Frontal cortex (tissue), 4 donors: ENCODE results near the gene PRKRA. TPM values are rescaled to one million over a fixed set of nuclear protein-coding genes. Genes with fewer than 3 reads are reported as not detected.
A peak's percentile ranks its signal among the peaks of the same experiment; 100 is the strongest.
"Not testable (repeated sequence)": the region's sequence is repeated elsewhere in the genome, so short reads cannot be mapped to it uniquely, and the experiment has no call there.

ENCODE experiments used
- DNase-seq, 2 donors: peaks; one replicate each; pipeline ENCODE4 v3.0.0; 2012; ENCODE audit warnings: low spot score in 2 of 2
- FAIRE-seq: peaks from 2 replicates; lab custom pipeline; 2012; peaks lifted over from hg19 to GRCh38; lab: Jason Lieb, UNC
- total RNA-seq: library from RNA; depleted of rRNA; stranded (reverse); fragments of >200 nt; gene quantifications from one replicate; pipeline ENCODE4 v1.2.3, GENCODE V29; 2014
- donor health status: control.
- donor health status: control.
- donor health status: control.

PRKRA gene
- total RNA-seq, 1 donor from 2014 or later = 64.8 TPM

DNA sequence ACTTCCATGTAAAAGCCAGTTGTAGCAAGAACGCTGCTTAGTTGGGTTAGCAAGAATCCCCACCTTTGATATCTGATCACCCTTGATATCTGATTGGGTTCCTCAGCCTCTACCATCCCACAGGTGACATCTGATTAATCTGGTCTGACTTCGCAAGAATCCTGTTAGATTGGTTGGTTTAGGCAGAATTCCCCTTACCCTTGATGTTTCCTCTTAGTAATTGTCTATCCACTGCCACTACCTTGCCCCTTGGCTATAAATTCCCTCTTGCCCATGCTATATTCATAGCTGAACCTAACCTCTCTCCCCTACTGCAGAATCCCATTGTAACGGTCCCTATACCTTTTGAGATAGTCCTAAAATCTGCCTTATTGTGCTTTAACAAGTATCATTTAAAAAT, 33.1 kb downstream of the PRKRA start:
- FAIRE-seq (no peak), DNase-seq (no peak)

DNA sequence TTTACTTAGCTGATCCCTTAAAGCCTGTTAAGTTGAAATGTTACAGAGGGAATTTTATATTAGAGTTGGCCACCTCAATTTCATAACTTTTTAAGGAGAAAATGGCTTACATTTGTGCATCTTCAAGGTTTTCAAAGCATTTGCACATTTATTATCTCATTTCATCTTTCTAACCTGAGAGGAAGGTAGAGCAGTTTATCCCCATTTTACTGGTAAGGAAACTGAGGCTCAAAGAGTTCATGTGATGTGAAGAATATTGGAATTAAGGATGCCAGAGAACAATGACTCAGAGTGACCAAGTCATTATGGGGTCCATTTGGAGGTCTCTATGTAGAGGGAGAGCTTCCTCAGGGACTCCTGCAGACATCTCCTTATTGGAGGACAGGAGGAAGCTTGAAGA, 35.0 kb downstream of the PRKRA start:
- FAIRE-seq (no peak), DNase-seq (no peak)

DNA sequence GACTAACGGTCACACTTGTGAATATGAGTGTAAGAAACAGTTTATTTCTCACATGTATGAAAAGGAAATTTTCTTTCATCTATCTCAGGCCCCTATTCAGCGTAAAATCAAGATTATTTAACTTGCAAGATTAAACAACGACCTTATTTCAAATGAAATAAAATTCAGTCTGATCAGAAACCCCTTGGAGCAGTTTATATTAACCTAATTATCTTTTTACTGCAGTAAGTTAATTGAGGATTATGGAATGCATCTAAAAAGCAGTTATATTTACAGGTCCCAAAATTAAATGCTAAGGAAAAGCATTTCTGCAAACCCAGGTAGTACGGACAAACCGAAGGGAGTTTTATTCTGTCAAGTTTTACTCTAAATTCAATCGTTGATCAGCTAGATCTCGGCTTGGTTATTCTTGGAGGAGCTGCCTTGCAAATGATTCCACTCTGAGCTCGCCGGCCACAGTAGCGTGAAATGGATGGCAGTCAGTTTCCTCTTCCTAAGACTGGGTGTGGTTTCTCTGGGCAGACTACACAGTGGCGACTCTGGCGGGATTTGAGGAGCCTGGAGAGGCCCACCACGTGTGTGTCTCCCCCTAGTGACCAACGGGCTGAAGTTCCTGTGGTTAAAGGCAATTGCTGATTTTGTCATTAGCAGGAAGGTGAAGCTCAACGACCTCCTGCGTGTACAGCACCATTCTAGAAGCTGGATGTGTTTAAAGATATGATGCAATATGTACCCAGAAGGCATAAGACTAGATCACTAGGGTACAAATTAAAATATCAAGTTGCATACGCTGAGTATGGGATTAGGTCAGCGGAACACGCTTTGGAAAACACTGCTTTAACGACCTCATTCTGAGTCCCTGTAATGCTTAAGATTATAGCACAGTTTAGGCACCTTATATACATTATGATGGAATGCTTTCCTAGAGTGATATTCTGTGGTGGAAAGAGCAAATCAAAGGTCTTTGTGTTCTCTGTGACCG, 36.4 kb downstream of the PRKRA start:
- FAIRE-seq (no peak), DNase-seq (peak; percentile 50 to 66)

DNA sequence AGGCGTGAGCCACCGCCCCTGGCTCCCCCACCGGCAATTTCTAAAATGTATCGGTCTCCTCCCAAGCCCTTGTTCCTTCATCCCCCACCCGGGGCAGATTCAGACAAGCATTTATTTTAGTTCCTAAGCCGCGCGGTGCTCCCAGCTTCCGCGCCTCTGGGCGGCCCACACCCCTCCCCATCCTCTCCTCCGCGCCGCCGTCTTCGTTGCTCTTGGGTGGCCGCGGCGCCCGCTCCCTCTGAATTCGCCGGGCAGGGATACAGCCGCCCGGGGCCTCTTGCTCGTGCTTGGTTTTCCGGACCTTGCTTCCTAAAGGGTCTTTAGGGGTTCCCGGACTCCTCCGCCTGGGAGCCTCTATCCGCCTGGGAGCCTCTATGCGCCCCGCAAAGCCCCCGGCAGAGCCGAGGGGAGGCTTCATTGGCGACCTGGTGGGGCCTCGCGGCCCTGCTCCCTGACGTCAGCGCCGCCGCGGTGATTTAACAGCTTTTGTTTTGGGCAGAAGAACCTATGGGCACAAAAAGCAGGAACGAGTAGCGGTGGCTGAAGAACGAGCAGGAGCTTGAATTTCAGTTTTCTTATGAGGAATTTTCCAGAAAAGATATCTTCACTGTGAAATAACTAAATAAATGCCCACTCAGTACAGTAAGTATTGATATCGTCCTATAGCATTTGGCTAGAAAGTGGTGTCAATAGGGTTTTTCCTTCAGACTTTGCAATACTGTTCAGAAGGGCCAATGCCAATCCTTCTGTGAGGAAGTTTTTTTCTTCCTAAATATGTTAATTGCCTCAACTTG, 37.3 kb downstream of the PRKRA start:
- FAIRE-seq (no peak), DNase-seq (peak; percentile 19 to 37)

DNA sequence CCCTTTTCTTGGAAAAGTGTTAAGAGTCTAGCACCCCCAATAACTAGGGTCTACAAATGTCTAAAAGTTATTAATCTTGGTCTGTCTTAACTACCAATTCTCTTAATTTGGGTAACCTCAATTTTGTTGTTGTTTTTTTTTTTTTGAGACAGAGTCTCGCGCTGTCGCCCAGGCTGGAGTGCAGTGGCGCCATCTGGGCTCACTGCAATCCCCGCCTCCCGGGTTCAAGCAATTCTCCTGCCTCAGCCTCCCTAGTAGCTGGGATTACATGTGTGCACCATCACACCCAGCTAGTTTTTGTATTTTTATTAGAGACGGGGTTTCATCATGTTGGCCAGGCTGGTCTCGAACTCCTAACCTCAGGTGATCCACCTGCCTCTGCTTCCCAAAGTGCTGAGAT, 38.5 kb downstream of the PRKRA start:
- FAIRE-seq, DNase-seq: not testable (repeated sequence)

DNA sequence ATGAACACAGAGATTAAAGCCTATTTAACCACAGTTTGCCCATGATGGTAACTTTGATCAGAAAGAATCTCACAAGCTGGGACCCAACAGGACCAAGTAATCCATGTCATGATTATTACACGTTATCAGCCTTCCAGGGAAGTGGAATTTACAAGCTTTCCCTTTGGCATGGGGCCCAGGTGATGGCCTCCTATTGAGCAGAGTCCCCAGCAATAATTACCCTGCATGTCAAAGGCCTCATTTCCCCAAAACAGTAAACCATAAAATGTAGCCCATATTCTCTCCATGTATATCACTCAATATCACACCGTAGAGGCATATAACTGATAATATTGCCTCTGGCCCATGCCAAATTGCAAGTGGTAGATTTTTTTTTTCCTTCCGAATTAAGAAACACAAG, 38.9 kb downstream of the PRKRA start:
- no peak for FAIRE-seq

DNA sequence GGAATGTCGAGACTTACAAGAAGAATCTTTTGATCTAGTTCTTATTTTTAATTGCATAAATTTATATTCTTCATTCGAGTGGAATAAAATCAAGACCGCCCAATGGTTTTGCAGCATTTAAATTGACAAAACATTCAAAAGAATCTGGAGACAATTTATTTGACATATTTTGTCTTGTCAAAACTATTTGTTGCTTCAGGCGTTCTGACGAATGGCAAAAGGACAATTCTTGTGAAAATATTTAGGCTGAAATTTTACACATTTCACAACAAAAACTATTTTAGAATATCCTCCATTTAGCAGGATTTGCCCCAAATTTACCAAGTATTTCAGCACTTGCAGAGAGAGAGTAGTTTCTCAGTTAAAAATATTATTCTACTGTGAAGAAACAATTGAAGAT, 41.7 kb downstream of the PRKRA start:
- FAIRE-seq = no peak
- DNase-seq = no peak

More for the DNA sequence above, 38.9 kb downstream of the PRKRA start:
- no peak for DNase-seq

DNA sequence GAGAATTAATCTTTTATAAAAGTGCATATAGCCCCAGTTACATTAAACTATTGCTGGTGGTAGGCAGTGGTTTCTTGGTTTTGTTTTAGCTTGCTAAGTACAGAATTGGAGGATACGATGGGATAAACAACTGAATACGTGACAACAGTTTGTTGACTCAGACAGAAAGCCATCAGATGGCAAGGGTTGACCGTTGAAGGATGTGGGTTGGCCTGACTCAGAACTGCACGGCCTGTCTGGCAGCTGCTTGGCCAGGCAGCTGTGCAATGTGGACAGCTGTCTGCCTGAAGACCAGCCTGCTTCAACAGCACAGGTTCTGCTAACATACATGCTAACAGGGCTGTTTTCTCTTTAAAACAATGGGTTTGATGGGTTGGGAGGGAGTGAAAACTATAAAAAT, 46.6 kb downstream of the PRKRA start:
- FAIRE-seq (no peak), DNase-seq (peak in 1 of 2 donors; percentile 7)

DNA sequence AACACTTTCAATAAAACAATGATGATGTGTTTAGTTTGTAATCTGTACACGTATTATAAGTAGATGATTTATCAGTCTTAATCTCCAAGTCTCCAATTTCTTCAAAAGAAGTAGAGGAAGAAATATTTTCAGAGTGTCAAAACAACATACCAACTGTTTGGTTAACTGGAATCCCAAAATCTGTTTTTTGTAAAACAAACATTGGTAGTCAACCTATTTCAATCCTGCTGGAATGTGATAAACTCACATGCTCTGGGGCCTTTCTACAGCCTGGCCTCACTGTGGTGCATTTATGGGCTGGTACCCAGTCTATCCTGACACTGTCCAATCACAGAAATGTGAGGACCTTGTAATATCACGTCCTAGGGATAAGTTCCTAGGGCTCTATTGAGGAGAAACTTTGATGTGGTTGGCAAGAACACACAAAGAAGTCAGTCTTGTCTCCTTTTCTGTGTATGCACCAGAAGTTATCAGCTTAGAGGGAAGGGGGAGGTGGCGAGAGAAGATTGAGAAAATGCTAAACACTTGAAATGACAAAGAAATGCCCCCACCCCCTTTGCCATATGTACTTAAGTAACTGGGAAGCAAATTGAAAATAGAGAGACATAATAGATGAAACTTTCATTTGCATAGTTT, 47.2 kb downstream of the PRKRA start:
- no peak for FAIRE-seq
- DNase-seq = no peak

DNA sequence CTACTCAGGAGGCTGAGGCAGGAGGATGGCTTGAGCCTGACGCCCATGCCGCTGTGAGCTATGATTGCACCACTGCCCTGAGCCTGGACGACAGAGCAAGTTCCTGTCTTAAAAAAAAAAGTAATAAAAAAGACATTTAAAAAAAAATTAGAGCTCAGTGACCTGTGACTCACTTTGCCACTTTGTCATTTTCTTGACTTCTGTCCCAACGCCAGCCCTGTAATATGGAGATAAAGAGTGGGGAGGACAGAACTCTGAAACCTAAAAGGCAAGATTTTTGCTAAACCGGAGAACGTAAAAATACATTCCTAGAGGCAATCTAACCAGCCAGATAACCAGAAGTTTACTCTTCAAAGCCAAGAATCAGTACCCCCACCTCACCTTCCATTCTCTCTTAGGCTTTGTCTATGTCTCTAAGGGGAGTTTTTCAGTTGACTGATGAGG, 49.0 kb downstream of the PRKRA start:
- FAIRE-seq (no peak), DNase-seq (no peak)

DNA sequence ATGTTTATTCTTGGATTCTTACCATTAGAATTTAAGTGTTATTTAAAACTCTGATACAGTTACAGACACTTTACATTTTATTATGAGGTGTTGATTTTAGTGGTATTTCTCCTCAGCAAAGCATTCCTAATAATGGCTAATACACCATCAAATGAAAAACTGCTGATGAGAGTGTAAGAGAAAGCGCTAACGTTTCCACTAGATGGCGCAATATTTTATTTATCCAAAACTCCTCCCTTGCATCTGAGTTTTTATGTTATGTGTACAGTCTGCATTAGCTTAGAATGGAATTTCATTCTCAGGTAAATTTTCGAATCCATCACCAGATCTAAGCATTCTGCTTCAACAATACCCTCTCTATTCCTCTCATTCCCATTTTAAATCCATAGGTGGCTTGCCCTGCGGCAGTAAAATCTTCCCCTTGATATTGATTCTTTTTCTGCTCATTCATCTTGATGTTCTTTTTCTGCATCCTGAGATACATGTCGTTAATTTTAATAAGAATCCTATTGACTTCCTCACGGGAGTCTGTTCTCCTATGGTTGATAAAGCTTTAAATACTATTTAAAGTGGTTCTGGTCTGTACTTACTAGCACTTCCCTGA, 53.9 kb downstream of the PRKRA start:
- FAIRE-seq (peak; percentile 81), DNase-seq (peak in 1 of 2 donors; percentile 11)

DNA sequence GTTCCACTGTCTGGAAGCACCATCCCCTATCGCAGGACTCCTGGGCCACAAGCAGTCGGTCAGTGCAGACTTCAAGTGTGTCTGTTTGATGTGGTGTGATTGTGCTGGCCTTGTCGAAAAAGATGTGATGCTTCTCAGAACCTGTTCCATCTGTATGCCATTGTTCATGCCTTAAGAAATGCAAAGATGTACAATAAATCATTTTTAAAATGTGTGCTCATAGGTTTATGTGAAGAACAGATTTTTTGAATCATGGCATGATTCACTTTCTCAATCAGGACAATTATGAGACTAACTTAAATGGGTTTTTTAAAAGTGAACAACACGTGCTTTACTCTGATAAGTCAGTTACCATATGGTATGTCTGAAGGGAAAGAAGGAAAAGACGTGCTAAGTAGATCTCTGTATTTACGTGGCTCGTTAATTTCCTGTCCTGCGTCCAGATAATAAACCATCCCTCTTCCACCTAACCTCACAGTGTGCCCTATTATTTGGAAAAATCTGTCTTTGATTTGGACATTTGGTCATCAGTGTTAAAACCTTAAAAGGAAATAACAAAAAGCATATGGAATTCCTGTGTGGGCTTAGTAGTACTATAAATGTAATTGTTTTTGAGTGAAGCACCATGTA, 54.9 kb downstream of the PRKRA start:
- FAIRE-seq = no peak
- DNase-seq = no peak

DNA sequence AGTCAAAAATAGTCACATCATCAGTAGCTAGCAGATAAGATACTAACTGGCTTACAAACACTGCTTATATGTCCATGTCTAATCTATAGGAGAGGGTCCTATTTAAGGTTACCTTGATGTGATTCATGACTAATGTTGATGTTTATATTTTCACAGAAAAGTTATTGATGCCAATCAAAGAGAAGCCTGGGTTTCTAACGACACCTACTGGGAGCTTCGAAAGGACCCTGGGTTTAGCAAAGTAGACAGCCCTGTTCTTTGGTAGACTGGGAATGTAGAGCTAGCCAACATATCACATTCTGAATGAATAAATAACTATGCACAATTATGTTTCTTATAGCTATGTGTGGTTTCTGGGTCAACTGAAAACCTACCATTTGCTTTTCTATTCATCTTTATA, 55.7 kb downstream of the PRKRA start:
- no peak for DNase-seq
- no peak for FAIRE-seq

DNA sequence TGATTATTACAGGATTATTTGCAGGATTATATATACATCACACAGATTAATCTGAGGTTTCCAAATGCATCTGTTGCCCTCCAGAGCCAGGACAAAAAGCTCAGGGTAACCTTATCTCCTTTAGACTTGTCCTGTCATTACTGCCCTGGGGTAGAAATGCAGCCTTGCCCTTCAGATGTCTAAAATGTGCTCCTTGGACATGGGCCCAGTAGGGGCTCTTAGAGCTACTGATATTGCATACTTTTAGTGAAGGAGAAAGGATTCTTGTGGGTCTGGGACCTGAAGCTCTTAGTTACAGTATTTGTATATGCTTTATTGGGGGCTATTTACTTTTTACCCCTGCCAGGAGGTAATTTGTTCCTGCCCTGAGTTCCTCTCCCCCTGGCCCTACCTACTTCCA, 56.1 kb downstream of the PRKRA start:
- DNase-seq (no peak), FAIRE-seq (no peak)

DNA sequence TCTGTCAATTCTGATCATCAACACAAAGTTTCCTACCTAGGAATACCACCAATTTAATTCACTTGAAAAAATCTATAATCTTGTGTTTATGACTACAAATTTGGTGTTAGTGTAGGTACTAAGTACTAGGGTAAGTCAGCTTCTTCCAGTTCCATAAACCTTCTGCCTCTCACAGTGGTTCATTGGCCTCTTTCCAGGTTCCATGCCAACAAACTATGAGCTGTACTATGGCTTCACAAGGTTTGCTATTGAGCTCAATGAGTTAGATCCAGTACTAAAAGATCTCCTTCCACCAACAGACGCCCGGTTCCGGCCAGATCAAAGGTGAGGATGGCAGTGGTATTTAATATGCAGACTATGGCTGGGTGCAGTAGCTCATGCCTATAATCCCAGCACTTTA, 58.8 kb downstream of the PRKRA start:
- no peak for FAIRE-seq
- DNase-seq = no peak

DNA sequence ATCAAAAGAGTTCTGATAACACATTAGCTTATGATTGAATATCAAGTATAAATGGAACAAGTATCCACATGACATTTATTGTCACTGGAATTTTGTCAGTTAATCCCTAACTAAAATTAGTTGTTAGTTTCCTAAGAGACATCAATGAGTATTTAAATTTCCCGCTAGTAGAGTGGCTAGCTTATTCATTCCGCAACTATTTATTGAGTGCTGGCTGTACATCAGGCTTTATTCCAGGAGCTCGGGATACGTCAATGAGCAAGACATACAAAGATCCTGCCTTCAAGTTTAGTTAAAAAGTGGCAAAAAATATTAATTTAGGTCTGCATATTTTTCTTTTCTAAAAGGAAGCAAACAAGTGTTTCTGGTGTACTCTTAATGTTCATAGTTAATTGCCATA, 59.3 kb downstream of the PRKRA start:
- no peak for DNase-seq
- no peak for FAIRE-seq

DNA sequence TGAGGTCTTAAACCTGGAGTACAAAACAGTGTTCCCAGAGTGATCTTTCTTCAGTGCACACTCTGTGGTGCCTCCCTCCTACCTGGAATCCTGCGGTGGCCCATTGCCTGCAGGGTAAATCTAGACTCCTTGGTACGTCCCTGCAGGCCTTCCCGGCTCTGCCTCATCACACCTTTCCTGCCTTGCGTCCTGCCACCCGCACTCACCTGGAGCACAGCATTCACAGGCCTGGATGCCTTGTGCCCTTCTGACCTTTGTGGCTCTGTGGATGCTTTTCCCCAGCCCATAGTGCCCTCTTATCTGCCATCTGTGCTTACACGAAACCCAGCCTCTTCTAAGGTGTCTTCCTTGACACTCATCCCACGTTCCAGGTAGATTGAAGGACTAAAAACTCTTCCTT, 62.7 kb downstream of the PRKRA start:
- DNase-seq = no peak
- FAIRE-seq = no peak

DNA sequence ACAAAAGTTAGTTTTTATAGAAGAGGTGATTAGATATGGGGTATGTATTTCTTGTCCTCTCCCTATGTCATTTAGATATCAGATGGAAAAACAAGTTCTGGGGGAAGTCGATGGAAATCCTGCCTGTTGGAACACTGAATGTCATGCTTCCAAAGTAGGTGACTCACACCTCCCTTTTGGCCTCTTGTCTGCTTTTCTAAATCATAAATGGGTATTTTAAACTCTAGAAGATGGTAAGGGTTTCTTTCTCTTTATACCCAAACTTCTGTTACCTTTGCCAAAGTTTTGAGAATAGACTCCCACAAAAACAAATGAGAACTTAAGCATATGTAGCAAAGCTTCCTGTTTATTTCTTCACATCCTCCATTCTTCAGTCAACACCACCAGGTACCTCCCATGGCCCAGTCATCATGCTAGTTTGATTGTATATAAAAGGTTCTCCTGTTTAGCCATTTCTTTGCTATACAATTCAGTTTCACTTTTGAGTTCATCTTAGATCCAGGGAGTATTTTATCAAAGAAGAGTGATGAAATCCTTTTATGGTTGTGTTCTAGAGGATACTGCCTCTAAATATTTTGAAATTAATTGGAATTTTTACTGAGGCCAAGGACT, 63.9 kb downstream of the PRKRA start:
- FAIRE-seq (no peak), DNase-seq (no peak)

DNA sequence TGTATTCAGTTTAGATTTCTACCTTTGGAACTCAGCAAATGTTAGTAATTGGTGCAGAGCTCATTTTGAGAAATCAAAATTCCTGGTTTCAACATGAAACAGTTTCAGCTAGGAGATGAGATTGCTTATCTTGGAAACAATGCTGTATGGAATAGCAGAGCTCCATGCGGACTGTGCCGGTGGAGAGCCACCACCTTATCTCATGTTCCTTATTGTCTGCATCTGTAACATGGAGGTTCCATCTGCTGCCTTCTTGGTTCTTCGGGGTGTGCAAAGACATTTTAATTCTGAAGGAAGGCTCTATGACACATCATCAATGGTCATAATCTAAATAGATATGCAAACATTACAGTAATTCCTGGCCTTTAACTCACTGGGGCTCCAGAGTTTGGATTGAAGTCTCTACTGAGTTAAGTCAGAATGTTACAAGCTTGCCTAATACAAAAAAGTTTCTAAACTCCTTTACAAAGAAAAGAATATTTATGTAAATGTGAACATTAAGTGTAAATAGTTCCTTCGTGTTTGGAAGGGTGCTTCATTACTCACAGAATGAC, 65.3 kb downstream of the PRKRA start:
- no peak for DNase-seq
- FAIRE-seq = no peak
